Keratinocyte (primary cell): ENCODE data around the gene ZNF518A. TPM values are rescaled to one million over a fixed set of nuclear protein-coding genes. Genes with fewer than 3 reads are reported as not detected.

ENCODE experiments used
- DNase-seq: peaks from one replicate; pipeline ENCODE4 v3.0.0-alpha.2; 2011; ENCODE audit warnings: low read depth, missing footprints, low spot score
- FAIRE-seq: peaks from 2 replicates; lab custom pipeline; 2011; peaks lifted over from hg19 to GRCh38; lab: Jason Lieb, UNC
- H2AFZ ChIP-seq: 2 replicates; pipeline ENCODE4 v1.6.0; 2012; ENCODE audit warnings: low read length, control low read depth, inconsistent platforms; ENCODE audit not compliant: control insufficient read depth
- H3K27ac ChIP-seq: 2 replicates; pipeline ENCODE4 v1.5.1; 2011; ENCODE audit warnings: low read length; ENCODE audit not compliant: control insufficient read depth, insufficient read depth
- H3K27me3 ChIP-seq: 3 replicates; pipeline ENCODE4 v1.6.0; 2011; ENCODE audit warnings: low read length; ENCODE audit not compliant: control insufficient read depth, insufficient read depth; ENCODE audit errors: extremely low read depth
- H3K36me3 ChIP-seq, 2 experiments: 2 replicates in 1 of 2; 3 replicates in 1 of 2; pipeline ENCODE4 v1.5.1; 2011; ENCODE audit warnings: low read length in 2 of 2, mild to moderate bottlenecking in 1 of 2; ENCODE audit not compliant: control insufficient read depth in 2 of 2, insufficient read depth in 2 of 2; ENCODE audit errors: extremely low read depth in 1 of 2
- H3K4me1 ChIP-seq: 3 replicates; pipeline ENCODE4 v1.5.1; 2011; ENCODE audit warnings: low read length; ENCODE audit not compliant: control insufficient read depth, insufficient read depth; ENCODE audit errors: extremely low read depth
- H3K4me2 ChIP-seq: 3 replicates; pipeline ENCODE4 v1.6.0; 2011; ENCODE audit warnings: low read depth, low read length; ENCODE audit not compliant: control insufficient read depth, insufficient read depth; ENCODE audit errors: extremely low read depth
- H3K4me3 ChIP-seq, 3 experiments: fragments of 200-600 bp in 1 of 3; sonication (generic) in 1 of 3; 2 replicates in 2 of 3; 3 replicates in 1 of 3; pipeline ENCODE4 v1.5.1; 2011 to 2016; ENCODE audit warnings: low read length in 3 of 3, mild to moderate bottlenecking in 3 of 3, control low read depth in 2 of 3, inconsistent platforms in 1 of 3, low read depth in 1 of 3, mixed read lengths in 1 of 3, mixed run types in 1 of 3, moderate library complexity in 1 of 3; ENCODE audit not compliant: control insufficient read depth in 2 of 3, insufficient read depth in 2 of 3; ENCODE audit errors: extremely low read depth in 1 of 3
- H3K79me2 ChIP-seq: 2 replicates; pipeline ENCODE4 v1.6.0; 2012; ENCODE audit warnings: low read length; ENCODE audit not compliant: control insufficient read depth, insufficient read depth
- H3K9ac ChIP-seq: 3 replicates; pipeline ENCODE4 v1.6.0; 2011; ENCODE audit warnings: low read length; ENCODE audit not compliant: control insufficient read depth, insufficient read depth; ENCODE audit errors: extremely low read depth
- H3K9me1 ChIP-seq: 3 replicates; pipeline ENCODE4 v1.6.0; 2011; ENCODE audit warnings: low read length; ENCODE audit not compliant: control insufficient read depth, insufficient read depth; ENCODE audit errors: extremely low read depth
- H3K9me3 ChIP-seq: 2 replicates; pipeline ENCODE4 v1.5.1; 2012; ENCODE audit warnings: low read depth, low read length; ENCODE audit not compliant: control insufficient read depth
- H4K20me1 ChIP-seq: 3 replicates; pipeline ENCODE4 v1.6.0; 2011; ENCODE audit warnings: low read length; ENCODE audit not compliant: control insufficient read depth, insufficient read depth; ENCODE audit errors: extremely low read depth
- EZH2 ChIP-seq: IDR thresholded peaks from one replicate; pipeline ENCODE4 v1.6.1; 2012; ENCODE audit warnings: inconsistent platforms, mild to moderate bottlenecking, low read length, moderate library complexity
- dilution Hi-C: fragments of 300-500 bp; cut with MboI; formaldehyde crosslinking; loops from one replicate; pipeline ENCODE4 v1.7.0; 2020; ENCODE audit warnings: low sequenced_read_pairs; ENCODE audit not compliant: extremely low pct_ligation_motif_present
- polyA plus RNA-seq, 5 experiments: library from polyadenylated mRNA; depleted of rRNA in 3 of 5; stranded (reverse) in 3 of 5; stranded (forward) in 1 of 5; unstranded in 1 of 5; fragments of >200 nt; gene quantifications; 1 replicate in 1 of 5; 2 replicates in 3 of 5; 3 replicates in 1 of 5; pipeline versions ENCODE4 v1.2.1 to v1.2.3, GENCODE V29; 2011 to 2012; ENCODE audit warnings: missing spikeins in 2 of 5, low read depth in 1 of 5, low replicate concordance in 1 of 5
- TF ChIP-seq, protein P1 (sequence below), 3 experiments: IDR thresholded peaks in 1 of 3; conservative IDR thresholded peaks in 1 of 3; optimal IDR thresholded peaks in 1 of 3; 2 replicates in 2 of 3; 3 replicates in 1 of 3; pipeline versions ENCODE3 to v1.5.1; 2011; ENCODE audit warnings: low read length in 3 of 3, mild to moderate bottlenecking in 3 of 3, moderate library complexity in 2 of 3, control low read depth in 1 of 3, inconsistent platforms in 1 of 3; ENCODE audit not compliant: insufficient read depth in 2 of 3; ENCODE audit errors: extremely low read depth in 1 of 3

Gene ZNF518A
- polyA plus RNA-seq, 1 donor (not counting 4 experiments of a cell fraction or from before 2014, with no cell fraction given), result 10.0 TPM

DNA sequence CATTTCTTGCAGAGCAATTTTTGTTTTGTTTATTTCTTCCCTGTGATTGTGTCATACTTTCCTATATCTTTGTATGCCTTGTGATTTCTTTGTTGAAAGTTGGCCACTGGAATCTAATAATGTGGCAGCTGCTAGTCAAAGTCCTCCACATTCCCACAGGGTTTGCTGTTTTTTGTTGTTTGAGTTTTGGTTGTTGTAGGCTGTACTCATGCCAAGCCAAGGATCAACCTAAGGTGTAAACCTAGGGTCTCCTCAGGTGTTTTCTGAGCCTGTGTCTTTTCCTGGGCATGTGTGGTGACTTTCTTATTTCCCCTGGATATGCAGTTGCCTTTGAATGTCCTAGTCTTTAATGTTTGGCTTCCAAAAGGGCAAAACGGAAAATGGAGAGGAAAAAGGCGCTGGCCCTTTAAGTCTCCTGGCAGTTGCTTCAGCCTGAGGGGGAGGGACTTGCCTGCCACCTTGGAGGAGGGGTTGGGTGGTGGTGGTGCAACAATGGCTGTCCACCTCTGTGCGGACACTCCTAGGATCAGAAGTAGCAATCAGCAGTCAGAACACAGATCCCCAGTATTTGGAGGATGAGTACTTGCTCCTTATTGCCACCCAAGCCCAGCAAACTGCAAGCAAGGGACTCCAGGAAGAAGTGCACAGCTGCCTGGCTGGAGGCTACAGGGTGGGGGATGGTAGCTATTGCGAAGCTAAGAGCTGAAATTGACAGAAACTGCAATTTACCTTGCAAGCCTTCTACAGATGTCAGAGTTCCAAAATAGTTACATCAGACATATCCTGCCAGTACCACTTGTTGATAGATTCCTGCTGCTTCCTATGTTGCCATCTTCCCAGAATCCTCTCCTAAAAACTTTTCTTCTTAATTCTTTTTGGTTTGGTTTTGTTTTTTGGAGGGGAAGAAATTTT, 5.6 kb upstream of the ZNF518A start:
- Histone ChIP-seq H3K9me3 (no peaks in the 10 kb centered on the region), H3K9me1 (no peaks in the 10 kb centered on the region), H3K36me3 (no peaks in the 10 kb centered on the region), H3K4me1 (peaks cover 8% of the 10 kb centered on the region), H3K9ac (no peak overlapping the region), H3K27me3 (no peaks in the 10 kb centered on the region), H3K79me2 (no peaks in the 10 kb centered on the region), H2AFZ (peak overlapping the region; percentile 53), H3K27ac (no peak overlapping the region), H4K20me1 (no peaks in the 10 kb centered on the region), H3K4me3 (peak overlapping the region in 2 of 3 experiments; percentile 18 to 47), H3K4me2 (peak overlapping the region; percentile 56)
- TF ChIP-seq EZH2, result no peak
- TF ChIP-seq, protein P1, sequence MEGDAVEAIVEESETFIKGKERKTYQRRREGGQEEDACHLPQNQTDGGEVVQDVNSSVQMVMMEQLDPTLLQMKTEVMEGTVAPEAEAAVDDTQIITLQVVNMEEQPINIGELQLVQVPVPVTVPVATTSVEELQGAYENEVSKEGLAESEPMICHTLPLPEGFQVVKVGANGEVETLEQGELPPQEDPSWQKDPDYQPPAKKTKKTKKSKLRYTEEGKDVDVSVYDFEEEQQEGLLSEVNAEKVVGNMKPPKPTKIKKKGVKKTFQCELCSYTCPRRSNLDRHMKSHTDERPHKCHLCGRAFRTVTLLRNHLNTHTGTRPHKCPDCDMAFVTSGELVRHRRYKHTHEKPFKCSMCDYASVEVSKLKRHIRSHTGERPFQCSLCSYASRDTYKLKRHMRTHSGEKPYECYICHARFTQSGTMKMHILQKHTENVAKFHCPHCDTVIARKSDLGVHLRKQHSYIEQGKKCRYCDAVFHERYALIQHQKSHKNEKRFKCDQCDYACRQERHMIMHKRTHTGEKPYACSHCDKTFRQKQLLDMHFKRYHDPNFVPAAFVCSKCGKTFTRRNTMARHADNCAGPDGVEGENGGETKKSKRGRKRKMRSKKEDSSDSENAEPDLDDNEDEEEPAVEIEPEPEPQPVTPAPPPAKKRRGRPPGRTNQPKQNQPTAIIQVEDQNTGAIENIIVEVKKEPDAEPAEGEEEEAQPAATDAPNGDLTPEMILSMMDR (optimal IDR thresholded peaks at IDR 0.05 in 1 of 3, IDR thresholded peaks at IDR 0.05 in 1 of 3, conservative IDR thresholded peaks at IDR 0.05 in 1 of 3; ENCODE audit: extremely low read depth in 1 of 3, insufficient read depth in 2 of 3, low read length in 3 of 3), result no peak
- DNase-seq (no peak), FAIRE-seq (peak; percentile 79)
- dilution Hi-C loops, result no loop called here

DNA sequence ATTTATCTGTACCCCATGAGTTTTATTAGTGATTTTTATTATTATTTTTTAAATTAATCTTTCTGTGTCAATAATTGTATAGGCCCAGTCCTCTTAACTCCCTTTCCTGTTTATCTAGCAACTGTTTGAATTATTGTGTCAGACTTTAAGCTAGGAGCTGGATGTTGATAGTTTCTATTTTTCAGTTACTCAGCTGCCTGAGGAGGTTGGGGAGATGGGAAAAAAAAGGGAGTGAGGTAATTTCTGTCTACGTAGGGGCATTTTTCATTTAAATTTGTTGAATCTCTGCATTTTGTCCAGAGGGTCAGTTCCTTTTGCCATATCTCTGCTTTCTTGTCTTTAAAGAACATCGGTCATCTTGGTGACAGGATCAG, 5.0 kb upstream of the ZNF518A start:
- no peak overlapping the region for H2AFZ ChIP-seq

More for the DNA sequence above, 5.0 kb upstream of the ZNF518A start:
- Histone ChIP-seq H3K79me2 (no peaks in the 10 kb centered on the region), H3K9me3 (no peaks in the 10 kb centered on the region), H4K20me1 (no peaks in the 10 kb centered on the region), H3K4me2 (no peak overlapping the region), H3K9me1 (no peaks in the 10 kb centered on the region), H3K9ac (no peak overlapping the region), H3K36me3 (no peaks in the 10 kb centered on the region), H3K4me3 (no peak overlapping the region), H3K4me1 (peaks cover 8% of the 10 kb centered on the region), H3K27ac (no peak overlapping the region), H3K27me3 (no peaks in the 10 kb centered on the region)
- dilution Hi-C loops, result no loop called here
- DNase-seq (no peak), FAIRE-seq (no peak)
- TF ChIP-seq EZH2, result no peak
- TF ChIP-seq, protein P1 (optimal IDR thresholded peaks at IDR 0.05 in 1 of 3, IDR thresholded peaks at IDR 0.05 in 1 of 3, conservative IDR thresholded peaks at IDR 0.05 in 1 of 3; ENCODE audit: extremely low read depth in 1 of 3, insufficient read depth in 2 of 3, low read length in 3 of 3), result no peak
